Endodermal cell (in vitro differentiated cells): ENCODE data around the gene SRPX2. TPM values are rescaled to one million over a fixed set of nuclear protein-coding genes. Genes with fewer than 3 reads are reported as not detected.
A peak's percentile ranks its signal among the peaks of the same experiment; 100 is the strongest.

ENCODE experiments used
- DNase-seq: peaks from one replicate; pipeline ENCODE4 v3.0.0-alpha.2; 2017
- H3K27ac ChIP-seq: 2 replicates; pipeline ENCODE4 v1.5.1; 2013; ENCODE audit warnings: mild to moderate bottlenecking, low read depth, low read length, moderate library complexity
- H3K27me3 ChIP-seq: 2 replicates; pipeline ENCODE4 v1.6.1; 2013; ENCODE audit warnings: mild to moderate bottlenecking, low read length, moderate library complexity; ENCODE audit not compliant: insufficient read depth, control insufficient read depth, poor library complexity, severe bottlenecking
- H3K36me3 ChIP-seq: 2 replicates; pipeline ENCODE4 v1.7.0; 2013; ENCODE audit warnings: mild to moderate bottlenecking, low read length, moderate library complexity; ENCODE audit not compliant: control insufficient read depth, insufficient read depth
- H3K4me1 ChIP-seq: one replicate; pipeline ENCODE4 v1.7.0; 2013; ENCODE audit warnings: low read length; ENCODE audit not compliant: control insufficient read depth, insufficient read depth
- H3K4me3 ChIP-seq: 2 replicates; pipeline ENCODE4 v1.5.1; 2013; ENCODE audit warnings: mild to moderate bottlenecking, low read length, moderate library complexity
- H3K9ac ChIP-seq: 2 replicates; pipeline ENCODE4 v1.6.1; 2013; ENCODE audit warnings: mild to moderate bottlenecking, low read length, moderate library complexity; ENCODE audit not compliant: poor library complexity, severe bottlenecking; ENCODE audit errors: extremely low read depth
- H3K9me3 ChIP-seq: 2 replicates; pipeline ENCODE4 v1.6.1; 2013; ENCODE audit warnings: mild to moderate bottlenecking, low read length, moderate library complexity; ENCODE audit not compliant: control insufficient read depth
- H3K27ac Mint-ChIP-seq: 2 replicates; pipeline ENCODE4 v1.8.0; 2020; ENCODE audit warnings: mixed read lengths
- H3K27me3 Mint-ChIP-seq: 2 replicates; pipeline ENCODE4 v1.8.0; 2021; ENCODE audit warnings: mild to moderate bottlenecking, mixed read lengths; ENCODE audit not compliant: insufficient read depth
- H3K36me3 Mint-ChIP-seq: 2 replicates; pipeline ENCODE4 v1.8.0; 2020; ENCODE audit warnings: low read depth, mixed read lengths
- H3K4me1 Mint-ChIP-seq: 2 replicates; pipeline ENCODE4 v1.8.0; 2020; ENCODE audit warnings: mixed read lengths
- H3K4me3 Mint-ChIP-seq: 2 replicates; pipeline ENCODE4 v1.8.0; 2020; ENCODE audit warnings: mild to moderate bottlenecking, moderate library complexity, mixed read lengths
- H3K9me3 Mint-ChIP-seq: 2 replicates; pipeline ENCODE4 v1.8.0; 2020; ENCODE audit warnings: mild to moderate bottlenecking, mixed read lengths
- WGBS, 2 experiments: methylation state at CpG; one replicate each; pipeline versions ENCODE4 v1.1.5 to v1.1.7; 2013; ENCODE audit warnings: missing lambda C conversion rate in 2 of 2, mixed read lengths in 1 of 2; ENCODE audit not compliant: insufficient coverage in 1 of 2, insufficient read length in 1 of 2; 5-methylcytosine and 5-hydroxymethylcytosine counted together
- total RNA-seq, 2 donors: library from RNA; stranded (reverse); fragmentation: NEBNext Ultra II Directional in 1 of 2; extraction: Animal tissue kit (Norgen Biotek cat#: 25700) in 1 of 2; gene quantifications; 2 replicates in 1 of 2; 3 replicates in 1 of 2; pipeline ENCODE4 v1.2.1, GENCODE V29; 2021
- TF ChIP-seq, protein P1 (sequence below): fragments of 200-600 bp; sonication (generic); conservative IDR thresholded peaks from 2 replicates; pipeline ENCODE4 v1.5.0; 2021; ENCODE audit warnings: antibody characterized with exemption, mild to moderate bottlenecking

The SRPX2 gene
- total RNA-seq, 2 donors from 2014 or later: 0.44 TPM; not detected in 1

GRCh38 chrX:100658941-100659381, 15.0 kb downstream of the SRPX2 start:
- no peaks in the 10 kb centered on the region for H3K36me3 Mint-ChIP-seq
- no peaks in the 10 kb centered on the region for H3K9me3 ChIP-seq
- no peak overlapping the region for H3K9ac ChIP-seq
- DNase-seq: no peak
- H3K27me3 ChIP-seq: no peaks in the 10 kb centered on the region
- peaks cover 21% of the 10 kb centered on the region for H3K9me3 Mint-ChIP-seq
- no peak overlapping the region for H3K4me3 ChIP-seq
- TF ChIP-seq, protein P1, sequence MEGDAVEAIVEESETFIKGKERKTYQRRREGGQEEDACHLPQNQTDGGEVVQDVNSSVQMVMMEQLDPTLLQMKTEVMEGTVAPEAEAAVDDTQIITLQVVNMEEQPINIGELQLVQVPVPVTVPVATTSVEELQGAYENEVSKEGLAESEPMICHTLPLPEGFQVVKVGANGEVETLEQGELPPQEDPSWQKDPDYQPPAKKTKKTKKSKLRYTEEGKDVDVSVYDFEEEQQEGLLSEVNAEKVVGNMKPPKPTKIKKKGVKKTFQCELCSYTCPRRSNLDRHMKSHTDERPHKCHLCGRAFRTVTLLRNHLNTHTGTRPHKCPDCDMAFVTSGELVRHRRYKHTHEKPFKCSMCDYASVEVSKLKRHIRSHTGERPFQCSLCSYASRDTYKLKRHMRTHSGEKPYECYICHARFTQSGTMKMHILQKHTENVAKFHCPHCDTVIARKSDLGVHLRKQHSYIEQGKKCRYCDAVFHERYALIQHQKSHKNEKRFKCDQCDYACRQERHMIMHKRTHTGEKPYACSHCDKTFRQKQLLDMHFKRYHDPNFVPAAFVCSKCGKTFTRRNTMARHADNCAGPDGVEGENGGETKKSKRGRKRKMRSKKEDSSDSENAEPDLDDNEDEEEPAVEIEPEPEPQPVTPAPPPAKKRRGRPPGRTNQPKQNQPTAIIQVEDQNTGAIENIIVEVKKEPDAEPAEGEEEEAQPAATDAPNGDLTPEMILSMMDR: no peak
- H3K27ac Mint-ChIP-seq: no peak overlapping the region
- no peaks in the 10 kb centered on the region for H3K27me3 Mint-ChIP-seq
- 75 to 81% methylated on average over 2 to 3 of the region's 3 CpGs for WGBS, 2 experiments
- peaks cover 7% of the 10 kb centered on the region for H3K4me1 Mint-ChIP-seq
- H3K4me3 Mint-ChIP-seq: no peak overlapping the region
- H3K4me1 ChIP-seq: no peaks in the 10 kb centered on the region
- no peaks in the 10 kb centered on the region for H3K36me3 ChIP-seq
- H3K27ac ChIP-seq: no peak overlapping the region

- H3K9me3 Mint-ChIP-seq: peaks cover 21% of the 10 kb centered on the region
- no peak overlapping the region for H3K27ac Mint-ChIP-seq
- Histone ChIP-seq H3K27ac (no peak overlapping the region), H3K9me3 (no peaks in the 10 kb centered on the region), H3K9ac (no peak overlapping the region), H3K4me1 (no peaks in the 10 kb centered on the region), H3K4me3 (no peak overlapping the region), H3K36me3 (no peaks in the 10 kb centered on the region), H3K27me3 (no peaks in the 10 kb centered on the region)
- TF ChIP-seq, protein P1: peak; percentile 15
- H3K27me3 Mint-ChIP-seq: no peaks in the 10 kb centered on the region
- WGBS, 2 experiments: 84% methylated on average over 4 of the region's 4 CpGs; no CpG with 5 or more reads in 1 of the 2 experiments
- peaks cover 3% of the 10 kb centered on the region for H3K4me1 Mint-ChIP-seq
- DNase-seq: no peak
- no peak overlapping the region for H3K4me3 Mint-ChIP-seq
- no peaks in the 10 kb centered on the region for H3K36me3 Mint-ChIP-seq
Measured at GRCh38 chrX:100659431-100660137, 15.6 kb downstream of the SRPX2 start.

- no peaks in the 10 kb centered on the region for H3K9me3 ChIP-seq
- no peaks in the 10 kb centered on the region for H3K4me1 ChIP-seq
- H3K36me3 ChIP-seq: no peaks in the 10 kb centered on the region
- Mint-ChIP-seq H3K36me3 (no peaks in the 10 kb centered on the region), H3K27me3 (peaks cover 2% of the 10 kb centered on the region), H3K27ac (no peak overlapping the region), H3K4me1 (no peaks in the 10 kb centered on the region), H3K9me3 (peaks cover 19% of the 10 kb centered on the region), H3K4me3 (no peak overlapping the region)
- no peak for DNase-seq
- H3K9ac ChIP-seq: no peak overlapping the region
- no peak overlapping the region for H3K27ac ChIP-seq
- TF ChIP-seq, protein P1: no peak
- no peak overlapping the region for H3K4me3 ChIP-seq
- 94 to 100% methylated on average over 1 to 13 of the region's 13 CpGs for WGBS, 2 experiments
- H3K27me3 ChIP-seq: no peaks in the 10 kb centered on the region
Measured at GRCh38 chrX:100662170-100662569, 18.2 kb downstream of the SRPX2 start.
